Measurements from ENCODE around the gene NELL1.

The NELL1 gene

DNA sequence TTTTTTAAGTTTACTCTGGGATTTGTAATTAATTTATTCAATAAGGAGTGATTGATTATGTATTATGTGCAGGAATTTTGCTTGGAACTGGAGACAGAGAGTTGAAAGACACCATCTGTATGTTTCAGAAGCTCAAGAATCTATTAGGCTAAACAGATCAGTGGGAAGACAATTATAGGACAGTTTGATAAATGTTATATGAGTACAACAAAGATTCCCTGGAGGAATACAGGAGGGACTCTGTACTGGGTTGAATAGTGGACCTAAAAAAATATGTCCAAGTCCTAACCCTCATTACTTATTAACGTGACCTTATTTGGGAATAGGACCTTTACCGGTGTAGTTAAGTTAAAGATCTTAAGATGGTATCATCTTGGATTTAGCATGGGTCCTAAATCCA, 681.2 kb downstream of the NELL1 start:
- Histone ChIP-seq H3K4me3 (replicated peaks; ENCODE audit: insufficient read depth, low read length) (no peak overlapping the region), H3K27me3 (ENCODE audit: insufficient read depth, poor library complexity, severe bottlenecking) (no peaks in the 10 kb centered on the region), H3K27ac (replicated peaks) (no peak overlapping the region)
- TF ChIP-seq, protein P1, sequence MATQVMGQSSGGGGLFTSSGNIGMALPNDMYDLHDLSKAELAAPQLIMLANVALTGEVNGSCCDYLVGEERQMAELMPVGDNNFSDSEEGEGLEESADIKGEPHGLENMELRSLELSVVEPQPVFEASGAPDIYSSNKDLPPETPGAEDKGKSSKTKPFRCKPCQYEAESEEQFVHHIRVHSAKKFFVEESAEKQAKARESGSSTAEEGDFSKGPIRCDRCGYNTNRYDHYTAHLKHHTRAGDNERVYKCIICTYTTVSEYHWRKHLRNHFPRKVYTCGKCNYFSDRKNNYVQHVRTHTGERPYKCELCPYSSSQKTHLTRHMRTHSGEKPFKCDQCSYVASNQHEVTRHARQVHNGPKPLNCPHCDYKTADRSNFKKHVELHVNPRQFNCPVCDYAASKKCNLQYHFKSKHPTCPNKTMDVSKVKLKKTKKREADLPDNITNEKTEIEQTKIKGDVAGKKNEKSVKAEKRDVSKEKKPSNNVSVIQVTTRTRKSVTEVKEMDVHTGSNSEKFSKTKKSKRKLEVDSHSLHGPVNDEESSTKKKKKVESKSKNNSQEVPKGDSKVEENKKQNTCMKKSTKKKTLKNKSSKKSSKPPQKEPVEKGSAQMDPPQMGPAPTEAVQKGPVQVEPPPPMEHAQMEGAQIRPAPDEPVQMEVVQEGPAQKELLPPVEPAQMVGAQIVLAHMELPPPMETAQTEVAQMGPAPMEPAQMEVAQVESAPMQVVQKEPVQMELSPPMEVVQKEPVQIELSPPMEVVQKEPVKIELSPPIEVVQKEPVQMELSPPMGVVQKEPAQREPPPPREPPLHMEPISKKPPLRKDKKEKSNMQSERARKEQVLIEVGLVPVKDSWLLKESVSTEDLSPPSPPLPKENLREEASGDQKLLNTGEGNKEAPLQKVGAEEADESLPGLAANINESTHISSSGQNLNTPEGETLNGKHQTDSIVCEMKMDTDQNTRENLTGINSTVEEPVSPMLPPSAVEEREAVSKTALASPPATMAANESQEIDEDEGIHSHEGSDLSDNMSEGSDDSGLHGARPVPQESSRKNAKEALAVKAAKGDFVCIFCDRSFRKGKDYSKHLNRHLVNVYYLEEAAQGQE (IDR thresholded peaks at IDR 0.05; ENCODE audit: insufficient replicate concordance, low read depth): no peak
- no peak for TF ChIP-seq SPI1 (IDR thresholded peaks at IDR 0.05; ENCODE audit: borderline replicate concordance, low read depth)
- TF ChIP-seq POLR2AphosphoS5 (IDR thresholded peaks at IDR 0.05; ENCODE audit: low read depth): no peak
- no peak for TF ChIP-seq GABPA (IDR thresholded peaks at IDR 0.05; ENCODE audit: low read depth)
- TF ChIP-seq, protein P2, sequence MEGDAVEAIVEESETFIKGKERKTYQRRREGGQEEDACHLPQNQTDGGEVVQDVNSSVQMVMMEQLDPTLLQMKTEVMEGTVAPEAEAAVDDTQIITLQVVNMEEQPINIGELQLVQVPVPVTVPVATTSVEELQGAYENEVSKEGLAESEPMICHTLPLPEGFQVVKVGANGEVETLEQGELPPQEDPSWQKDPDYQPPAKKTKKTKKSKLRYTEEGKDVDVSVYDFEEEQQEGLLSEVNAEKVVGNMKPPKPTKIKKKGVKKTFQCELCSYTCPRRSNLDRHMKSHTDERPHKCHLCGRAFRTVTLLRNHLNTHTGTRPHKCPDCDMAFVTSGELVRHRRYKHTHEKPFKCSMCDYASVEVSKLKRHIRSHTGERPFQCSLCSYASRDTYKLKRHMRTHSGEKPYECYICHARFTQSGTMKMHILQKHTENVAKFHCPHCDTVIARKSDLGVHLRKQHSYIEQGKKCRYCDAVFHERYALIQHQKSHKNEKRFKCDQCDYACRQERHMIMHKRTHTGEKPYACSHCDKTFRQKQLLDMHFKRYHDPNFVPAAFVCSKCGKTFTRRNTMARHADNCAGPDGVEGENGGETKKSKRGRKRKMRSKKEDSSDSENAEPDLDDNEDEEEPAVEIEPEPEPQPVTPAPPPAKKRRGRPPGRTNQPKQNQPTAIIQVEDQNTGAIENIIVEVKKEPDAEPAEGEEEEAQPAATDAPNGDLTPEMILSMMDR (IDR thresholded peaks at IDR 0.05; ENCODE audit: insufficient read depth, low read length): no peak
- DNase-seq (ENCODE audit: low read depth in 1 of 2, low spot score in 1 of 2): no peak

DNA sequence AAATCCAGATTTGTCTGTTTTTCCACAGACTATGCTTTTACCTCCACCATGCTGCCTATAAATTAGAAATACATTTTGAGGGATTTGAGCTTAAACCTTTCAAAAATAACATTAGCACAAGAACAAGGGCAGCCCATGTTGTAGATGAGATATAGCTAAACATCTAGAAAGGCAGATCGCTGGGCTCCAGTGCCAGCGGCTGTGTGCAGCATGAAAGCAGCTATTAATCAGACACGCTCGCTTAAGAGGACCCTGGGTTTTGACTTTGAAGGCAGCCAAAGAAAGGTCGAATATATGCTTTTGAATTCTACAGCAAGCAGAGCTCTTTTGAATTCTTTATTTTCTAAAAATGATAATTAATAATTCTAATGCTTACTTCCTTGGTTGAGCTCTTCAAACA, 684.0 kb downstream of the NELL1 start:
- TF ChIP-seq, protein P1 (IDR thresholded peaks at IDR 0.05; ENCODE audit: insufficient replicate concordance, low read depth): no peak
- TF ChIP-seq SPI1 (IDR thresholded peaks at IDR 0.05; ENCODE audit: borderline replicate concordance, low read depth) (no peak), POLR2AphosphoS5 (IDR thresholded peaks at IDR 0.05; ENCODE audit: low read depth) (no peak), GABPA (IDR thresholded peaks at IDR 0.05; ENCODE audit: low read depth) (no peak)
- TF ChIP-seq, protein P2 (IDR thresholded peaks at IDR 0.05; ENCODE audit: insufficient read depth, low read length): no peak
- no peaks in the 10 kb centered on the region for H3K27me3 ChIP-seq (ENCODE audit: insufficient read depth, poor library complexity, severe bottlenecking)
- no peak for DNase-seq (ENCODE audit: low read depth in 1 of 2, low spot score in 1 of 2)

DNA sequence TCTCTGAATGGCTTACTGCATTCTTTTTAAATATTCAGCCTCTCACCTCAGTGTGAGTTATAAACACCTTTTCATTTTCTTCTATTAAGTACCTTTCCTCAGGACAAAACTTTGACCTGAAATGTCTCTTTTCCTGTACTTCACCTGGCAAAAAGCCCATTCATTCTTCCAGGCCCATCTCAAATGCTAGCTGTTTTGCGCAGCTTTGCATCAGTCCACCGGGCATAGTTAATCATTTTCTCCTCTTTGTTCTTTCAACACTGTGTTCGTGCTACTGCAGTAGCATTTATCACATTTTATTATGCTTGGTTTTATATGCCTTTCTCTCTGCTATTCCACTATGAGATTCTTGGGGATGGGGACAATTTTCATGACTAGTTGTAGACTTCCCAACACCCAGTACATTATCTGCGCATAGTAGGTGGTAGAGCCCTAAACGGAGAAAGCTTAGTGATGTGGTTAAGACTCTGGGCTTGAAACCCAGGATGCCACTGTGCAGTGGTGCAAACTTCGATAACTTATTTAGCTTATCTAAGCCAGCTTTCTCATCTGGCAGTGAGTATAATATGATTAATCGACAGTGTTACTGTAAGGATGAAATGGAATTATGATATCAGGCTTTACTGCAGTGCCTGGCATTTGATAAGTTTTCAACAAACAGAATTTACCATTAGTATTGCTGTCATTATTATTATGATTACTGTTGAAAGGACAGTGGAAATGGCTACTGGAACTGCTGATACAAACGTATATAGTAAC, 695.7 kb downstream of the NELL1 start:
- no peak for TF ChIP-seq GABPA (IDR thresholded peaks at IDR 0.05; ENCODE audit: low read depth)
- TF ChIP-seq SPI1 (IDR thresholded peaks at IDR 0.05; ENCODE audit: borderline replicate concordance, low read depth): no peak
- TF ChIP-seq, protein P1 (IDR thresholded peaks at IDR 0.05; ENCODE audit: insufficient replicate concordance, low read depth): no peak
- TF ChIP-seq POLR2AphosphoS5 (IDR thresholded peaks at IDR 0.05; ENCODE audit: low read depth): no peak
- TF ChIP-seq, protein P2 (IDR thresholded peaks at IDR 0.05; ENCODE audit: insufficient read depth, low read length): no peak
- DNase-seq (ENCODE audit: low read depth in 1 of 2, low spot score in 1 of 2): no peak
- Histone ChIP-seq H3K27me3 (ENCODE audit: insufficient read depth, poor library complexity, severe bottlenecking) (no peaks in the 10 kb centered on the region), H3K4me3 (replicated peaks; ENCODE audit: insufficient read depth, low read length) (no peak overlapping the region), H3K27ac (replicated peaks) (no peak overlapping the region)

More for the DNA sequence above, 684.0 kb downstream of the NELL1 start:
- H3K27ac ChIP-seq (replicated peaks): no peak overlapping the region
- H3K4me3 ChIP-seq (replicated peaks; ENCODE audit: insufficient read depth, low read length): no peak overlapping the region
